D341Med (cell line): ENCODE data around the gene SIDT1.

Experiments
- DNase-seq: peaks from one replicate; pipeline ENCODE4 v3.0.0; 2012; ENCODE audit warnings: low spot score

SIDT1 gene

DNA sequence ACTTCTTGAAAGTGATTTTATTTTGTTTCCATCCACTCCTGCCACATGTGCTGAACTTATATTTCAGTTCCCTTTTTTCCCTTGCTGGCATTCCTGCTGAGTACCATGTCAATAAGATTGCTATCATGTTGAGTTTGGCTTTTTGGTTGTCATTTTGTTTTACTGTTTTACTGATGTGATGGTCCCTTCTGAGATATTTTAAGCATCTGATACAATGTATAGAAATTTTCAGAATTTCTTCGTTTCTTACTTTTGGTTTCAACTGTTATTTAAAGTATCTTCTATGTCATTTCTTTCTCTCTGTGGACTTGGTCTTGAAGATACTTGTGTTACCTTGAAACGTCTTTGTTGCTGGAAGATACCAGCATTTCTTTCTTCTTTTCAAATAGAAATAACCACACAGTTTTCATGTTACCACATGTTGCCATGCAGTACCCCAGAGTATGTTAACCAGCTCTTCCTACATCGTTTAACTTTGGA is 14.1 kb downstream of the SIDT1 start:
- DNase-seq: no peak

DNA sequence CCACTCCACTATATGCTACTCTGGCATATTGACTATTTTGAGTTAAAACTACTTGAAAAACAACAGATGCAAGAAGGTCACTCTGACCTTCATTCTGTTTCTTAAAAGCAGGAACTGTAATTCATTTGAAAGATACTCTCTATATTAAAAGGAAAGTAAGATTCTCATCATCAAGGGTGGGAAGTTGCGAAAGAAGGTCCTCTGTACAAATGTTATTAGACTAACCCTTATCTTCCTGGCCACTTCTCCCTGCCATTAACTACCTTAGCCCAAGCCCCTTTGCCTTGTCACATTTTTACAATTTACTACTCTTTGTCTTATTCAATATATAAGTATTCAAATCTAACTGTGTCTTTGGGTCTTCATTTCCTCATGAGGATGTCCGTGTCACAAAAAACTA is 16.1 kb downstream of the SIDT1 start:
- DNase-seq: no peak

DNA sequence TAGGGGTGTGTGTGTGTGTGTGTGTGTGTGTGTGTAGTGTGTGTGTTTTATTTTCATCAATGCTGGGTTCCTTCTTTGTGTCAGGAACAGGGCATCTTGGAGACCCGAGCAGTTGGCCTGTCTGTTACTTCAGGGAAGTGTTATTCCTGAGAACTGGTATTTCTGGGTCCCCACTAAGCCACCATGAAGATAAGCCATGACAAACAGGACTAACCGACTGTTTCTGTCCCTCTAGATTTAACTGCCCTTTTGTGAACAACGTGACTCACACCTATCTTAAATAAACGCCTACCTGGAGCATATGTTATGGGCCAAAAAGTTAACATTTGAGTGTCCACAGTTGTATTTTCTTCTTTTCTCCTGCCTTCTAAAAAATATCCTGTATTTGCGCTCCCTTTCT is 19.5 kb downstream of the SIDT1 start:
- no peak for DNase-seq

GRCh38 chr3:113552851-113553250 is 20.5 kb downstream of the SIDT1 start:
- no peak for DNase-seq

- DNase-seq: no peak
These were observed 22.8 kb downstream of the SIDT1 start for GRCh38 chr3:113555138-113555537.

DNA sequence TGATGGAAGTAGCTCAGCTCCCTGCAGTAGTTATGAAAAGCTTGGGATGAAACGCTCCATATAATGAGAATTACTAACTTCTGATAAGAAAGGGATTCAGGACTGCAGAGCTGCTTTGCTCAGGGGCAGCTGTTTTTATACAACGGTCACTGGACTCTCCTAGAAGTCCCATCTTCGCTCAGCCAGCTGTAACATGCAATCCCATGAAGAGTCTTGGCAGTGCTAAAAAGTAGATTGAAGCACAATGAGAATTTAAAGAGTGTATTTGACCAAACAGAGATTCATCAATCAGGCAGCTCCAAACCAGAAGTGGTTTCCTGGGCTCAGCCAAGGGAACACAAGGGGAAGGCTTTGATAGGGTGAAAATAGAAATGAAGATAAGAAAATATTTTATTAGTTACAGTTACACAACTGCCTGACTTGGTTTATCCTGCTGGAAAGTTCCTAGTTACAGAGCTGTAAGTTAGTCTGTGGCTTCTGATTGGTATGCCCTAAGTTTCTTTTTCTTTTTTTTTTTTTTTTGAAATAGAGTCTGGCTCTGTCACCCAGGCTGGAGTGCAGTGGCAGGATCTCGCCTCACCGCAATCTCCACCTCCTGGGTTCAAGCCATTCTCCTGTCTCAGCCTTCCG is 24.1 kb downstream of the SIDT1 start:
- no peak for DNase-seq

DNA sequence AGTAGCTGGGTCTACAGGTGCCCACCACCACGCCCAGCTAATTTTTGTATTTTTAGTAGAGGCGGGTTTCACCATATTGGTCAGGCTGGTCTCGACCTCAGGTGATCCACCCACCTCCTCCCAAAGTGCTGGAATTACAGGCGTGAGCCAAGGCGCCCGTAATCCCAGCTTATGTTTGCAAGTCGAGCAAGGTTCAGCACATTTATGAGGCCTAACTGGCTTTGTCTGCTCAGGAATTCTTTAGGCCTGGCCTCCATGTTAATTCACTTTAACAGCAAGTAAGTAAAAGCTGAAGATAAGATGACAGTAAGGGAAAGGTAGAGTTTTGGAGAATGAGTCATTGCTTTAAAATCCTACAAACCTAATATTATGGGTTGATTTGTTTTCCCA is 24.6 kb downstream of the SIDT1 start:
- no peak for DNase-seq

GRCh38 chr3:113557374-113557773 is 25.0 kb downstream of the SIDT1 start:
- no peak for DNase-seq

DNA sequence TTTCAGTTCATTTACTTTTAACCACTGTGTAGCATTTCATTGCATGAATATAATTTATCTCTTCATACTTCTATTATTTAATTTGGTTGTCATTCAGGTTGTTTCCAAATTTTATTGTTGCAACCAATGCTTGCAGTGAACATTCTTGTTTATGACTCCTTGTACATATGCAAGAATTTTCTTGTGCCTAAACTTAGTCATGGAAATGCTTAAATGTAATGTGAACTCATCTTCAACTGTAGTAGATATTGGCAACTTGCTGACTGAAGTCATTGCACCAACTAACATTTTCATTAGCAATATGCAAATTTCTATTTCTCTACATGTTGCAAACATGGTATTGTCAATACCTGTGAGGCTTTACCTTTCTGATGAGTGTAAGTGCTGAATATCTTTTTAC is 26.7 kb downstream of the SIDT1 start:
- DNase-seq: no peak

- no peak for DNase-seq
These were observed 27.9 kb downstream of the SIDT1 start for GRCh38 chr3:113560271-113560670.

DNA sequence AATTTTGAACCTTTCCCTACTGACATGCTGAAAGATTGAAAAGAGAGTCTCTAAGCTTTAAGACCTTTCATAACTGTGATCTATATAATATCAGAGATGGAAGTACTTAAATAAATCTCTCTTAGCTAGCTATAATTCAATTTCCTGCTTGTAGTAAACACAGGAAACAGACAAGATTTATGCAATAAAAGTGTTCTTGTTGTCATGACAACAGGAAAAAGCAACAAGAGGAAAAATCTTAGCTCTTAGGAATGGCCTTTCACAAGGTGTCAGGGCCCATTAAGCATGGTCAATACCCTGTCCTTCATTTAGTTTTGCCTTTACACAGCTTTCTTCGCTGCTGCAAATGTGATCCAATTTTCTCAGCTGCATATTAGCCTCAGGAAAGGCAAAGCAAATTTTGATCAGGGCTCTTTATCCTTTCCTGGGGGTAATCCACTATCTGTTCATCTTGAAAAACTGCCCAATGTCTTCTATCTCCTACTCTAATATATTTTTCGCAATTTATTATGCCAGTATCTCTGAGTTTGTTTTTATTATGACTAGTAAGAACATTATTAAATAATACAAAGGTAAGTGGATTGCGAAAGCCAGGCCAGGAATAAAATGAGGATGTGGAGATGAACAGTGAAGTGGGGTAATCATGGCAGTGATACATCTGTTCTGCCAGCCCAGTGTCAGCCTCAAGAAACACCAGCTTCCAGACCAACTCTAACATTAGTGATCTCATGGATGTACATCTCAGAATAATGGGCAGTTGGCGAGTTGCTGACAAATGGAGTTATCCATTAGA is 28.7 kb downstream of the SIDT1 start:
- no peak for DNase-seq

DNA sequence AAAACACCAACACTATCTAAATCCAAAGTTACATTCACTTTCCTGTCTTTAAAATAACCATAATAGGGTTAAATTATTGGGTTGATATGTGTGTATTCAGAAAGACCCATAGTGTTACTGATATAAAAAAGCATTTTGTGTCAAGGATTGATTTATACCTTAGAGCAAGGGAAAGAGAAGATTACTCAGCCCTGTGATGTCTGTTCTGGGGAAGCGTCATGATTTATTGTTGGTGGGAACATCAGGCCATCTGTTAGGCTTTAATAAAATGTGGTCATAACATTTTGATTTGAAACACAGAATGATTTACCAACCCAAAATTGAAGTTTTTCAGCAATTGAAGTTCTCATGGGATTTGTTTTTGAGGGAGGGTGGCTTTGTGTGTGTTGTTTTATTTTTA is 33.2 kb downstream of the SIDT1 start:
- no peak for DNase-seq

- DNase-seq: no peak
These were observed 37.8 kb downstream of the SIDT1 start for GRCh38 chr3:113570158-113570557.

DNA sequence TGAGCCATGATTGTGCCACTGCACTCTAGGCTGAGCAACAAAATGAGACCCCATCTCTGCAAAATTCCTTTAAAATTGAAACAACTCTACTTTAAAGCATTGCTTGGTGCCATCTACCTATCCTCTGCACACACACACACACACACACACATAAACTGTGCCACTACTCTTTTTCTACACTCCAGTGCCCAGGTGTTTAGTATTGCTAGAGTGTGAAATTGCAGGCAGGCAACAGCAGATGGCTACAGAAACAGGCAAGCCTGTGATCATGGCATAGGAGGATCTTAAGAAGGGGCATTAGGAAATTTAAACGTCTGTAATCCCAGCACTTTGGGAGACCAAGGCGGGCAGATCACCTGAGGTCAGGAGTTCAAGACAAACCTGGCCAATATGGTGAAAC is 39.0 kb downstream of the SIDT1 start:
- DNase-seq: no peak

- DNase-seq: no peak
These were observed 41.4 kb downstream of the SIDT1 start for GRCh38 chr3:113573728-113574127.

GRCh38 chr3:113574213-113574612 is 41.9 kb downstream of the SIDT1 start:
- DNase-seq: no peak

DNA sequence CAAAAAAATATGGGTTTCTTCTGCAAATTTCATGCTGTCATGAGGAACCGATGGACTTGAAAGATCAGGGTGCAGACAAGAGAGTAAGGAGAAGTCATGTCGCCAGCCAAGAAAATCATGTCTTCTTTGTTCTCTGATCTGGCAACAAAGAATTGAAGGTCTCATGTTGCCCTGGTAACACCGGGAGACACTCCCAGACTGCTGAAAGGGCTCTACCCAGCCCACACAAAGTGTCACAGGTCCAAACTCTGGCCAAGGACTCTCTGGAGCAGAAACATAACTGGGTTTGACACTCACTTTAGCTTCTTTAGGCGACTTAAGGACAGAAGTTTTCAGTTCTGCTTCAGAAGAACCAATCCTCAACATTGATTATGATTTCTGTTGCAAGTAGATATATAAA is 42.9 kb downstream of the SIDT1 start:
- no peak for DNase-seq

DNA sequence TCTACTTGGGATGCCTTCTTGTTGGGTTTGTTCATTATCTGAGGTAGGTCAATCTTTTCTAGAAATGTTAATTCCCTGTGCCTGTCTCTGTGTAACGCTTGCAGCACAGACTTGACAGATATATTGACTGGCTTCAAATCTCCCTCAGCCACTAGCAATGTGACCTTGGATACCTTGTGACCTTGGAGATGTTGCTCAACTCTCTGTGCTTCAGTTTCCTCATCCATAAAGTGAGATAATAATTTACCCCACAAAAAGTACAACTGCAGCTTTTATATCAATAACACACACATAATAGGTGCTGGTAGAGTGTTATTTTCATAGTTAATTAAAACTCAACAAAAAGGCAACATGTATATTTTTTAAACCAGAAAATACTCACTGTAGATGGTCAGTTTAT is 52.9 kb downstream of the SIDT1 start:
- DNase-seq: no peak

DNA sequence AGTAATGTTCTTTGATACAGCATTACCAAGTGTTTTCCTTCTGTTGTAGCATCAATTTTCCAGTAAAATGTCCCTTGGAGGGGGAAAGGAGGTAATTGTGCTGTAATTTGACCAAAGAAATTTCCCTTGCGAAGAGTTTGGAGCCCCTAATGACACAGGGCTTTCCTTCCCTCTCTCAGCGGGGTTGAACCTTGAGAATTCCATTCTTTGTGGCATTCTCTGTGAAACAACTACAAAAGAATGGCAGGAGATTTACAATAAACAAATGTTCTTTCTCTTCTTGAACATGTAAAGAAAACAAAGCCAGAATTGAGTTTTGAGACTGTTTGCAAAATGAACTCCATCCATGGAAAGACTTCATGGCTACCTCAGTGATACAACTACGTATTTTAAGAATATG is 53.4 kb downstream of the SIDT1 start:
- no peak for DNase-seq

- no peak for DNase-seq
These were observed 56.5 kb downstream of the SIDT1 start for GRCh38 chr3:113588806-113589205.

DNA sequence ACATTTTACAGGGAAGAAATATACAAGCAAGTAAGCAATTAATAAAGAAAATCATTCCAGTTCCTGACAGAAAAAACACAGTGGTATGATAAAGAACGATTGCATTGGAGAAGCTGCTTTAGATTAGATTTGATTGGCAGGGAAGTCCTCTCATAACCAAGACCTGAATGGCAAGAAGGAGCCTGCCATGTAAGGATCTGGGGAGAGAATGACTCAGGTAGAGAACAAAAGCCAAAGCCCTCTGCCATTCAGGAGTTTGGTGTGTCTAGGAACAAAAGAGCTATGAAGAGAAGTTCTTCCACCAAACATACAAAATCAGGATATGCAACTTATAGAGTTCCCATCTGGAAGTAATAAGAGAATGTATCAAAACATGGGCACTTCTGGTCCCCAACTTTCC is 57.6 kb downstream of the SIDT1 start:
- DNase-seq: no peak

DNA sequence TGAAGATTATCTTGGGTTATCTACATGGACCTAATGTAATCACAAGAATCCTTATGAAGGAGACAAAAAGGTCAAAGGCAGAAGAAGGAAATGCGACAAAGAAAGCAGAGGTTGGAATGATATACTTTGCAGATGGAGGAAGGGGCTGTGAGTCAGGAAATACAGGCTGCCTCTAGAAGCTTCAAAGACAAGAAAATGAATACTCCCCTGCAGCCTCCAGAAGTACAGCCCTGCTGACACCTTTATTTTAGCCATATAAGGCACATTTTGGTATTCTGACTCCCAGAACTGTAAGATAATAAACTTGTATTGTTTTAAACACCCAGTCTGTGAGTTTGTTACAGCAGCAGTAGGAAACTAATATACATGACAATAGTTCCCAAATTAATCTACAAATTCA is 58.6 kb downstream of the SIDT1 start:
- no peak for DNase-seq

DNA sequence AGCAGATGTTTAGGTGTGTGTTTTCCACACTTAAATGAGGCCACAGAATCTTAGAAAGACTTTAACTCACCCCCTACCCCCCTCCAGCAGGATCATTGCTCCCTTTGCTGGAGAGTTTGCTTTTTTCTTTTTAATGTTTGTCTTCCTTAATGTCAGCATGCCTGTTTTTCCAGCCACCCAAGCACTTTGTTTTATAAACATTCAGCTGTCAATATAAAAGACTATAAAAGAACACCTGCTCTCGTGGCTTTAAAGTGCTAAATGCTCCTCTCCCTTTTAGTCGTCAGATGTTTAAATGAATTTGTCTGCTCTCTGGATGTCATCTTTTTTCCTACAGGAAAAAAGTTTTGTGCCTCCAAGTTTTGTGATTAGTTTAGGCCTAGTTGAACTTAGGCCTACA is 61.7 kb downstream of the SIDT1 start:
- no peak for DNase-seq
